Measurements from ENCODE around the gene PAWR. TPM values are rescaled to one million over a fixed set of nuclear protein-coding genes. Genes with fewer than 3 reads are reported as not detected.

The PAWR gene
- polyA plus RNA-seq, 1 experiment, result 10.5 TPM

DNA sequence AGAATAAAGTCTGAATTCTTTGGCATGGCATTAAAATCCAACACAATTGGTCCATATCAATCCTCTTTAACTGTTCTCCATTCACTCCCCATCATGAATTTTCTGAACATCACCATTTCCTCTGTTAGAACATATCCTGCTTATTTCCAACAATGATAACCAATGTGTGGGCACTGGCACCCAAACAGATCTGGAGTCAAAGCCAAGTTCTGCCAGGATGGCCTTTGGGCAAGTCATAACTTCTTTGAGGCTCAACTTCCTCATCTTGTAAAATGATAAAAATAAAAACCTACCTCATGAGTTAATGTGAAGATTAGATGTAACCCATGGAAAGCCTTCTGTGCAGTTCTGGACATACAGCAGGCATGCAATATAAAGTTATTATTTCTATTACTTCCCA, 12.5 kb downstream of the PAWR start:
- DNase-seq (ENCODE audit: low read depth), result no peak
- Histone ChIP-seq H3K4me3 (ENCODE audit: low read depth, low read length) (no peak overlapping the region), H3K36me3 (ENCODE audit: control insufficient read depth, insufficient read depth, low read length) (no peaks in the 10 kb centered on the region; the same call in 1 of the 2 replicates), H3K27me3 (ENCODE audit: control insufficient read depth, insufficient read depth, low read length) (no peaks in the 10 kb centered on the region)
- TF ChIP-seq, protein P1, sequence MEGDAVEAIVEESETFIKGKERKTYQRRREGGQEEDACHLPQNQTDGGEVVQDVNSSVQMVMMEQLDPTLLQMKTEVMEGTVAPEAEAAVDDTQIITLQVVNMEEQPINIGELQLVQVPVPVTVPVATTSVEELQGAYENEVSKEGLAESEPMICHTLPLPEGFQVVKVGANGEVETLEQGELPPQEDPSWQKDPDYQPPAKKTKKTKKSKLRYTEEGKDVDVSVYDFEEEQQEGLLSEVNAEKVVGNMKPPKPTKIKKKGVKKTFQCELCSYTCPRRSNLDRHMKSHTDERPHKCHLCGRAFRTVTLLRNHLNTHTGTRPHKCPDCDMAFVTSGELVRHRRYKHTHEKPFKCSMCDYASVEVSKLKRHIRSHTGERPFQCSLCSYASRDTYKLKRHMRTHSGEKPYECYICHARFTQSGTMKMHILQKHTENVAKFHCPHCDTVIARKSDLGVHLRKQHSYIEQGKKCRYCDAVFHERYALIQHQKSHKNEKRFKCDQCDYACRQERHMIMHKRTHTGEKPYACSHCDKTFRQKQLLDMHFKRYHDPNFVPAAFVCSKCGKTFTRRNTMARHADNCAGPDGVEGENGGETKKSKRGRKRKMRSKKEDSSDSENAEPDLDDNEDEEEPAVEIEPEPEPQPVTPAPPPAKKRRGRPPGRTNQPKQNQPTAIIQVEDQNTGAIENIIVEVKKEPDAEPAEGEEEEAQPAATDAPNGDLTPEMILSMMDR (IDR thresholded peaks at IDR 0.05; ENCODE audit: insufficient read depth, low read depth, low read length), result no peak
- POLR2A ChIA-PET, result no interaction called here
- CTCF ChIA-PET, result no interaction called here

DNA sequence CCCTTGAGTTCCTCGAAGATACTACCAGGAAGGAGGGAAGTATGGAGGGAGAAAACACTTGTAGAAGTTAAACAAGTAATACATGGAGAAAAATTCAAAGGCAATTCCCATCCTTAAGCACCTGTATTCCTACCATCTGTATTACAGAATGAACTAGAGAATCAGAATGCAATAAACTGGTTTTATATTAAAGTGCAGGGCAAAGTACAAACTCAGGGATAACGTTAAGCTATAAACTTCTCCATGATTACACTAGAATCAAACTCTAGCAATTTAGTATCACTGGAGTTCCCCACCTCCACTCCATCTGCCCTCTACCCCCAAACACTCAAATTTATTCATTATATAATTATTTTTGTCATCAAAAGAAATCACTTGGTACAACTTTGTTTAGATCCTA, 13.1 kb downstream of the PAWR start:
- no peak for DNase-seq (ENCODE audit: low read depth)
- CTCF ChIA-PET, result no interaction called here
- Histone ChIP-seq H3K27me3 (ENCODE audit: control insufficient read depth, insufficient read depth, low read length) (no peaks in the 10 kb centered on the region), H3K4me3 (ENCODE audit: low read depth, low read length) (no peak overlapping the region), H3K36me3 (ENCODE audit: control insufficient read depth, insufficient read depth, low read length) (no peaks in the 10 kb centered on the region; the same call in 1 of the 2 replicates)
- TF ChIP-seq, protein P1 (IDR thresholded peaks at IDR 0.05; ENCODE audit: insufficient read depth, low read depth, low read length), result no peak
- POLR2A ChIA-PET, result no interaction called here

DNA sequence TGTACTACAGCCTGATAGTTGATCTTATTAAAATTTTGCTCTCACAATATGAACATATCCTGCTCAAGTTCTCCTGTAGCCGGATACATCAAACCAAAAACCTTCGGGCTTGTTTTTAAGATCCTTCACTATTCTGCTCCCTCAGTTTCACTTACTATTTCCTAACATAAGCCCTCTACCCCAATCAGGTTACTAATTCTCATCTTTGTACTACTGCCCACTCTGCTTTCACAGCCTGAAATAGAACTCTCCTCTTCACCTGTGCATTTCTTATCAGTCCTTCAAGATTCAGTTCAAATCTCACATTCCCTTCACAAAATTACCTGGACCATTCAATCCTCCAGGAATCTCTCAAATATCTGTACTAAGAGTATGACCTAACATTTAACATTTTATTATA, 14.2 kb downstream of the PAWR start:
- Histone ChIP-seq H3K36me3 (ENCODE audit: control insufficient read depth, insufficient read depth, low read length) (no peaks in the 10 kb centered on the region; the same call in 1 of the 2 replicates), H3K27me3 (ENCODE audit: control insufficient read depth, insufficient read depth, low read length) (no peaks in the 10 kb centered on the region), H3K4me3 (ENCODE audit: low read depth, low read length) (no peak overlapping the region)
- ChIA-PET POLR2A (no interaction called here), CTCF (interaction anchor here (0.5 to 0.6 kb wide), 2 partner anchors 15 to 339 kb away, joined by 3 to 5 read pairs; no protein-coding TSS in a partner anchor)
- no peak for DNase-seq (ENCODE audit: low read depth)
- TF ChIP-seq, protein P1 (IDR thresholded peaks at IDR 0.05; ENCODE audit: insufficient read depth, low read depth, low read length), result no peak

DNA sequence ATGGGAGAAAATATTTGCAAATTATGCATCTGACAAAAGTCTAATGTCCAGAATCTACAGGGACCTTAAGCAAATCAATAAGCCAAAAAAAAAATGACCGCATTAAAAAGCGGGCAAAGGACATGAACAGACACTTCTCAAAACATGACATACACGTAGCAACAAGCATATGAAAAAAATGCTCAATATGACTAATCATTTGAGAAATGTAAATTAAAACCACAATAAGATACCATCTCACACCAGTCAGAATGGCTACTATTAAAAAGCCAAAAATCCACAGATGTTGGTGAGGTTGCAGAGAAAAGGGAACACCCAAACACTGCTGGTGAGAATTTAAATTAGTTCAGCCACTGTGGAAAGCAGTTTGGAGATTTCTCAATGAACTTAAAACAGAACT, 16.1 kb downstream of the PAWR start:
- Histone ChIP-seq H3K36me3 (ENCODE audit: control insufficient read depth, insufficient read depth, low read length) (no peaks in the 10 kb centered on the region; the same call in 1 of the 2 replicates), H3K27me3 (ENCODE audit: control insufficient read depth, insufficient read depth, low read length) (no peaks in the 10 kb centered on the region), H3K4me3 (ENCODE audit: low read depth, low read length) (no peak overlapping the region)
- TF ChIP-seq, protein P1 (IDR thresholded peaks at IDR 0.05; ENCODE audit: insufficient read depth, low read depth, low read length), result no peak
- POLR2A ChIA-PET, result no interaction called here
- no peak for DNase-seq (ENCODE audit: low read depth)
- CTCF ChIA-PET, result interaction anchor here (1.2 kb wide), 1 partner anchor 14 kb away, joined by 3 read pairs; no protein-coding TSS in a partner anchor

DNA sequence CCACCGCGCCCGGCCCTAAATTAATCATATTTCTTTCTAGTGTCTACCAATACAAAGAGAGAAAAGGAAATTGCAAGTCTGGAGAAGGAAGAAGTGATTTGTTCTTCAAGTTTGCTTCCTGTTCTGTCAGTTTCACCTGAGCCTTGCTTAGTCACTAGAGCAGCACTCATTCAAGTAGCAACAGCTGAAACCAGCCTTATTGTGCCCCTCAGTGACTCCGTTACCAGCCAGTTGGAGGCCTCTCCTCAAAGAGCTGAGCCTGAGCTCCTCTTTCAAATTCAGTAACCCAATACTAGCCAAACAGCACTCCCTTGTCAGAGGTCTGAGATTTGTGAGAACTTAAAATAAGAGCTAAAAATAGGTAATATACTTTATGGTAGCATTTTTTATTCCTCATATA, 17.4 kb downstream of the PAWR start:
- Histone ChIP-seq H3K36me3 (ENCODE audit: control insufficient read depth, insufficient read depth, low read length) (peaks cover 2% of the 10 kb centered on the region; the same call in 1 of the 2 replicates), H3K27me3 (ENCODE audit: control insufficient read depth, insufficient read depth, low read length) (no peaks in the 10 kb centered on the region), H3K4me3 (ENCODE audit: low read depth, low read length) (no peak overlapping the region)
- TF ChIP-seq, protein P1 (IDR thresholded peaks at IDR 0.05; ENCODE audit: insufficient read depth, low read depth, low read length), result no peak
- POLR2A ChIA-PET, result interaction anchor here (0.5 kb wide), 1 partner anchor 411 kb away, joined by 3 read pairs; no protein-coding TSS in a partner anchor
- CTCF ChIA-PET, result no interaction called here
- DNase-seq (ENCODE audit: low read depth), result no peak

Data from BJ (cell line).